Activated T-cell treated with anti-CD3 and anti-CD28 coated beads, Interleukin-2, amount 50 U/mL, for 4 hours (primary cell): ENCODE results near the gene ACOX3. TPM values are rescaled to one million over a fixed set of nuclear protein-coding genes. Genes with fewer than 3 reads are reported as not detected.

ENCODE experiments used
- ATAC-seq, 2 donors: fragments of 200-7000 bp; cut with Tn5 transposase; one replicate each; pipeline ENCODE4 v1.10.0; 2021
- DNase-seq: peaks from one replicate; pipeline ENCODE4 v3.0.0-alpha.2; 2020
- H3K27me3 Mint-ChIP-seq: one replicate; pipeline ENCODE4 v1.8.0; 2021; ENCODE audit warnings: low read depth, mixed read lengths
- H3K36me3 Mint-ChIP-seq: one replicate; pipeline ENCODE4 v1.8.0; 2022; ENCODE audit warnings: mixed read lengths; ENCODE audit not compliant: insufficient read depth
- H3K4me1 Mint-ChIP-seq: one replicate; pipeline ENCODE4 v1.8.0; 2021; ENCODE audit warnings: low read depth, mixed read lengths
- H3K4me3 Mint-ChIP-seq: one replicate; pipeline ENCODE4 v1.8.0; 2021; ENCODE audit warnings: mild to moderate bottlenecking, moderate library complexity, mixed read lengths
- H3K9me3 Mint-ChIP-seq: one replicate; pipeline ENCODE4 v1.8.0; 2021; ENCODE audit warnings: mixed read lengths
- total RNA-seq, 3 donors: library from RNA; stranded (reverse); gene quantifications; one replicate each; pipeline ENCODE4 v1.2.1, GENCODE V29; 2021

Gene ACOX3
- total RNA-seq, 3 donors from 2014 or later, result 20.1 to 35.8 (median 20.6) TPM

GRCh38 chr4:8368061-8368481 is 72.5 kb downstream of the ACOX3 start:
- ATAC-seq (no peak), DNase-seq (no peak)
- peaks cover 3% of the 10 kb centered on the region for H3K9me3 Mint-ChIP-seq
- H3K36me3 Mint-ChIP-seq, result peaks cover 17% of the 10 kb centered on the region
- H3K4me3 Mint-ChIP-seq, result no peak overlapping the region
- H3K4me1 Mint-ChIP-seq, result no peaks in the 10 kb centered on the region
- no peaks in the 10 kb centered on the region for H3K27me3 Mint-ChIP-seq

DNA sequence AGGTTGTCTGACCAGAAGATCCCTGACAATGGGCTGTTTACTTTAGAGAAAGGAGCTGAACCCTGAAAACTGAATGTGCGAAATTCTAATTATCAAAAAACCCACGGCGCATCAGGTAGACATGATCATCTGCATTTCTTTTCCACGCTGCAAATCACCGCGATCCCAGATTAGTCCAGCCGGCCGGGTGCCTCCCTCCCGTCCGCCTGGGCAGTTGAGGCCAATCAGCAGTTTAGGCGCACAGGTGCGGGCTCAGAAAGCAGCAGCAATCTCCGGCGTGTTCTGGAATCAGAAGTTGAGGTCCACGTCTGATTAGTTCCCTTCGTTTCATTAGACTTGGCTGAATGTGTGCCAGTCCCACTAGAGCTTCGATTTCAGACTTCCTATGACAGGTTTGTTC is 73.9 kb downstream of the ACOX3 start:
- peaks cover 17% of the 10 kb centered on the region for H3K36me3 Mint-ChIP-seq
- DNase-seq, result no peak
- H3K9me3 Mint-ChIP-seq, result peaks cover 3% of the 10 kb centered on the region
- ATAC-seq, result no peak
- no peak overlapping the region for H3K4me3 Mint-ChIP-seq
- H3K4me1 Mint-ChIP-seq, result no peaks in the 10 kb centered on the region
- H3K27me3 Mint-ChIP-seq, result no peaks in the 10 kb centered on the region

GRCh38 chr4:8365951-8366350 is 74.6 kb downstream of the ACOX3 start:
- H3K9me3 Mint-ChIP-seq, result peaks cover 3% of the 10 kb centered on the region
- peaks cover 17% of the 10 kb centered on the region for H3K36me3 Mint-ChIP-seq
- no peak for ATAC-seq
- H3K4me3 Mint-ChIP-seq, result no peak overlapping the region
- DNase-seq, result no peak
- H3K27me3 Mint-ChIP-seq, result no peaks in the 10 kb centered on the region
- no peaks in the 10 kb centered on the region for H3K4me1 Mint-ChIP-seq

GRCh38 chr4:8365353-8365752 is 75.2 kb downstream of the ACOX3 start:
- Mint-ChIP-seq H3K9me3 (peaks cover 3% of the 10 kb centered on the region), H3K4me3 (no peak overlapping the region), H3K27me3 (no peaks in the 10 kb centered on the region), H3K36me3 (peaks cover 17% of the 10 kb centered on the region), H3K4me1 (no peaks in the 10 kb centered on the region)
- DNase-seq, result no peak
- ATAC-seq, result no peak

DNA sequence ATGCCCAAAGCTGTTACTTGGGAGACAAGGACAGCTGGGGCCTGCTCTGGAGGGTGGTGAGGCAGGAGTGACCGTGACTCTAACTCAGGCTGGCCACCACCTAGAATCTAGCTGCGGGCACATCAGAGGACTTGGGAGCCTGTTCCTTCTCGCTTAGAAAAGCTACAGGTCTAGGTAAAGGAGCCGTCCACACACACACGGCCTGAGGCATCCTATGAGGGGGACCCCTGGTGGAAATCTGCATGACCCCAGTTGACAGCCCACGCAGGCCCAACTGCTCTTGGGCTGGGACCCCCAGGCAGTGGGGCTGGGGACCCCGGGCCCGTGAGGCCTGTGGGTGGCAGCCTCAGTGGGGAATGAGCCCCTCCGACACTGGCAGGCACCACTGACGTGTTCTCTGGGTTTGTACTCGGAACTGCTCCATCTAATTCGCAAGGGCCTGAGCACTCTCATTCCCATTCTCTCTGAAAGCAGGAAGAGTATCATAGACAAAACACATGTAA is 75.6 kb downstream of the ACOX3 start:
- ATAC-seq (no peak), DNase-seq (no peak)
- Mint-ChIP-seq H3K9me3 (peaks cover 3% of the 10 kb centered on the region), H3K27me3 (no peaks in the 10 kb centered on the region), H3K4me1 (no peaks in the 10 kb centered on the region), H3K4me3 (no peak overlapping the region), H3K36me3 (peaks cover 17% of the 10 kb centered on the region)

DNA sequence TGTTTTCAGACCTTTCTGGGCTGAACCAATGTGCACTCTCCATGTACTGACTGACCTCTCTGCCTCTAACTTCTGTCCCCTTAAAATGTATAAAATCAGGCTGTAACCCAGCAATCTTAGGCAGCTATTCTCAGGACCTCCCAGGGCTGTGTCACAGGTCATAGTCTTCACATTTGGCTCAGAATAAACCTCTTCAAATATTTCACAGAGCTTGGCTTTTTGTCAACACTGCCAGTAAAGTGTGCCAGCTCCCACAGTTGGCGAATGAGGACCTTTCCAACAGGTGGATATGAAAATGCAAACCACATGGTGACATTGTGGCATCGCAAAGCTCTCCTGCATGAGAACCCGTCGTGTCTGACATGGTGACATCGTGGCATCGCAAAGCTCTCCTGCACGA is 76.4 kb downstream of the ACOX3 start:
- Mint-ChIP-seq H3K27me3 (no peaks in the 10 kb centered on the region), H3K9me3 (peaks cover 3% of the 10 kb centered on the region), H3K36me3 (peaks cover 17% of the 10 kb centered on the region), H3K4me3 (no peak overlapping the region), H3K4me1 (no peaks in the 10 kb centered on the region)
- DNase-seq (no peak), ATAC-seq (no peak)

GRCh38 chr4:8362483-8362882 is 78.0 kb downstream of the ACOX3 start:
- H3K36me3 Mint-ChIP-seq, result peaks cover 17% of the 10 kb centered on the region
- peaks cover 3% of the 10 kb centered on the region for H3K9me3 Mint-ChIP-seq
- no peak overlapping the region for H3K4me3 Mint-ChIP-seq
- no peaks in the 10 kb centered on the region for H3K27me3 Mint-ChIP-seq
- no peaks in the 10 kb centered on the region for H3K4me1 Mint-ChIP-seq
- DNase-seq (no peak), ATAC-seq (no peak)

DNA sequence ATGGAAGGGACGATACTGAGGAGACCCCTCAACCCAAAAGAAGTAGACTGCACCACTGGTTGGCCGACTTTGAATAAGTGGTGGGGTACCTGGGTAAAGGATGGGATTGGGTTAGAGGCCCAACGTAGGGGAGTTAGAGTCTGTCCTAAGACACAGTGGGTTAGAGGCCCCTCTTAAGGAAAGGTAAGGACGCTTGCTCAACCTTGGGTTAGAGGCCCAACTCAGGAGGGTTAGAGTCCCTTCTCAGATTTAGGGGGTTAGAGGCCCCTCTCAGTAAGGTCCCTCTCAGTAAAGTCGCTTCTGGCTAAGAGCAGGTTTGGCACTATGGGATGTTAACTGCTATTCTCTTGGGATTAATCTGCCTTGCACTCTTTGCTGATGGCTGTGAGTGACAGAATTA is 81.3 kb downstream of the ACOX3 start:
- H3K4me3 Mint-ChIP-seq, result no peak overlapping the region
- no peak for ATAC-seq
- H3K36me3 Mint-ChIP-seq, result peaks cover 4% of the 10 kb centered on the region
- peaks cover 3% of the 10 kb centered on the region for H3K9me3 Mint-ChIP-seq
- no peak for DNase-seq
- no peaks in the 10 kb centered on the region for H3K4me1 Mint-ChIP-seq
- no peaks in the 10 kb centered on the region for H3K27me3 Mint-ChIP-seq

GRCh38 chr4:8356856-8357255 is 83.7 kb downstream of the ACOX3 start:
- Mint-ChIP-seq H3K9me3 (no peaks in the 10 kb centered on the region), H3K36me3 (no peaks in the 10 kb centered on the region), H3K4me3 (no peak overlapping the region), H3K4me1 (no peaks in the 10 kb centered on the region), H3K27me3 (no peaks in the 10 kb centered on the region)
- DNase-seq, result no peak
- no peak for ATAC-seq

DNA sequence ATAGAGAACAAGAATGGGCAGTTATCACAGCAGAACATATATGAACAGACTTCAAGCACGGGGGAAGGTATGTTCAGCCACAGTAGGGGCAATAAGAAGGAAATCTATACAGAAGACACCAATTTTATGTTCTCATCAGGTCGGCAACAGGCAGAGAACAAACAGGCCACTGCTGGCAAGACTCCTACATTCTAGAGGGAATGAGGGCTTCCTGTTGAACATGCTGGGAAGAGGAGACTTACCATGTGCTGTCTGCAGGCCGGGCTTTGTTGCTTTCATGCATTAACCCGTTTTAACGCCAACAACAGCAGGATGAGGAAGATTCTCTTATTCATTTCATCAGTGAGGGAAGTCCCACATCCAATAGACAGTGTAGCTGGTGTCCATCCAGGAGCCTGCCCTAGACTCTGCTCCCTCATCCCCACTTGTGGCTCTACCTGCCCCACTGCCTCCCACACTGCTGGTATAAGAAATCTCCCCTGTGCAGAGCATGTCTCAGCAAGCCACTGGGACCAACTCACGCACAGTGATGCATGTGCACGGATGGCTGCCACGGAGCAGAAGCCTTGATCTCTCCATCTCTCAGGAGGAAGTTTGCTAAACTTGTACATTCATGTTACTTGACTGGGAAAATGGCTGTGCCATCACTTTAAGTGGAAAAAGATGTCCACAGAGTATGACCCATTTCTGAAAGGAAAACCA is 84.5 kb downstream of the ACOX3 start:
- Mint-ChIP-seq H3K36me3 (no peaks in the 10 kb centered on the region), H3K27me3 (no peaks in the 10 kb centered on the region), H3K9me3 (no peaks in the 10 kb centered on the region), H3K4me1 (no peaks in the 10 kb centered on the region), H3K4me3 (no peak overlapping the region)
- DNase-seq, result no peak
- no peak for ATAC-seq

GRCh38 chr4:8355306-8355705 is 85.2 kb downstream of the ACOX3 start:
- Mint-ChIP-seq H3K4me3 (no peak overlapping the region), H3K27me3 (peaks cover under 1% of the 10 kb centered on the region), H3K9me3 (no peaks in the 10 kb centered on the region), H3K4me1 (no peaks in the 10 kb centered on the region), H3K36me3 (no peaks in the 10 kb centered on the region)
- DNase-seq (no peak), ATAC-seq (no peak)

DNA sequence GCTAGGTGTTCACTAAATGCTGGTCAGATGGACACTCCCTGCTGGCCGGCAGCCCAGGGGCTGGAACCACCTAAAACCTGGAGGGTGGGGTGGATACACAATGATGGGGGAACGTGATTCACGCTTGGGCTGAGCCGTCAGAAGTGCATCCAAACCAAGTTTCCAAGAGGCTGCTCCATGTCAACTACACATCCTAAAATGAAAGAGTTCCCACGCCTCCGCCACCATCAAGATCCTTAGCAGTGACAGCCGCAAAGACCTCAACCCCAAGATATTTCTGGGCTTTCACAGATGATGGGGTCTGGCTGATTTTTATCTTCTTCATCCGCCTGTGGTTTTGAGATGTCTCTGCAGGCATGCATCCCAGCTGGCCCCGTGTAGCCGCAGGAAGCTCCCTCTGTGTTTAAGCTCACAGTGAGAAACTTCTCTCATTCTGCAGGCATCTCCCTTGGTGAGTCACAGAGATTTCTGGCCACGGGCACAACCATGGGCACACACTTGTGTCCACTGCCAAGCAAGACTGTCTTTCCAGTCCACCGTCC is 86.5 kb downstream of the ACOX3 start:
- no peak overlapping the region for H3K4me3 Mint-ChIP-seq
- no peaks in the 10 kb centered on the region for H3K4me1 Mint-ChIP-seq
- H3K27me3 Mint-ChIP-seq, result peaks cover 3% of the 10 kb centered on the region
- DNase-seq (no peak), ATAC-seq (no peak)
- no peaks in the 10 kb centered on the region for H3K36me3 Mint-ChIP-seq
- H3K9me3 Mint-ChIP-seq, result no peaks in the 10 kb centered on the region

GRCh38 chr4:8353158-8353669 is 87.3 kb downstream of the ACOX3 start:
- no peak overlapping the region for H3K4me3 Mint-ChIP-seq
- DNase-seq (no peak), ATAC-seq (no peak)
- H3K4me1 Mint-ChIP-seq, result no peaks in the 10 kb centered on the region
- no peaks in the 10 kb centered on the region for H3K9me3 Mint-ChIP-seq
- peaks cover 3% of the 10 kb centered on the region for H3K27me3 Mint-ChIP-seq
- no peaks in the 10 kb centered on the region for H3K36me3 Mint-ChIP-seq

- no peak for DNase-seq
- H3K27me3 Mint-ChIP-seq, result peaks cover 3% of the 10 kb centered on the region
- no peak overlapping the region for H3K4me3 Mint-ChIP-seq
- H3K4me1 Mint-ChIP-seq, result no peaks in the 10 kb centered on the region
- no peaks in the 10 kb centered on the region for H3K36me3 Mint-ChIP-seq
- no peaks in the 10 kb centered on the region for H3K9me3 Mint-ChIP-seq
- no peak for ATAC-seq
Observed at GRCh38 chr4:8352368-8353157, 88.0 kb downstream of the ACOX3 start.
